CD14-positive monocyte (primary cell): ENCODE results near the gene PPEF1. TPM values are rescaled to one million over a fixed set of nuclear protein-coding genes. Genes with fewer than 3 reads are reported as not detected.

ENCODE experiments used
- DNase-seq, 3 donors: peaks; one replicate each; pipeline ENCODE4 v3.0.0-alpha.2; 2011 to 2022
- H2AFZ ChIP-seq: 2 replicates; pipeline ENCODE4 v1.6.0; 2012; ENCODE audit warnings: mild to moderate bottlenecking, low read depth, low read length, inconsistent platforms; ENCODE audit not compliant: insufficient read depth, poor library complexity, severe bottlenecking
- H3K27ac ChIP-seq, 2 donors: 1 replicate in 1 of 2; 2 replicates in 1 of 2; pipeline ENCODE4 v1.5.1; 2012 to 2013; ENCODE audit warnings: low read length in 2 of 2, control low read depth in 1 of 2, inconsistent platforms in 1 of 2, low read depth in 1 of 2, mild to moderate bottlenecking in 1 of 2
- H3K27me3 ChIP-seq, 2 donors: one replicate each; pipeline versions ENCODE4 v1.6.0 to v1.6.1; 2011 to 2013; ENCODE audit warnings: low read length in 2 of 2; ENCODE audit not compliant: control insufficient read depth in 2 of 2, insufficient read depth in 2 of 2
- H3K36me3 ChIP-seq, 2 donors: replicated peaks in 1 of 2; 1 replicate in 1 of 2; 2 replicates in 1 of 2; pipeline versions ENCODE4 v1.5.1 to v1.6.1; 2012 to 2013; ENCODE audit warnings: low read length in 2 of 2, control low read depth in 1 of 2, inconsistent platforms in 1 of 2, mild to moderate bottlenecking in 1 of 2; ENCODE audit not compliant: insufficient read depth in 2 of 2, control insufficient read depth in 1 of 2
- H3K4me1 ChIP-seq, 2 donors: 1 replicate in 1 of 2; 2 replicates in 1 of 2; pipeline versions ENCODE4 v1.5.1 to v1.6.1; 2012 to 2013; ENCODE audit warnings: low read length in 2 of 2, control low read depth in 1 of 2, inconsistent platforms in 1 of 2, mild to moderate bottlenecking in 1 of 2, moderate library complexity in 1 of 2; ENCODE audit not compliant: insufficient read depth in 2 of 2, control insufficient read depth in 1 of 2
- H3K4me2 ChIP-seq: replicated peaks from 2 replicates; pipeline ENCODE3; 2012; ENCODE audit warnings: low read length, moderate library complexity, mild to moderate bottlenecking; ENCODE audit not compliant: poor library complexity, severe bottlenecking; ENCODE audit errors: extremely low read depth
- H3K4me3 ChIP-seq, 3 experiments: fragments of 200-600 bp in 1 of 3; sonication (generic) in 1 of 3; replicated peaks in 1 of 3; 1 replicate in 2 of 3; 2 replicates in 1 of 3; pipeline ENCODE4 v1.5.1; 2011 to 2013; ENCODE audit warnings: low read length in 3 of 3, mild to moderate bottlenecking in 3 of 3, control low read depth in 2 of 3, low read depth in 2 of 3, inconsistent platforms in 1 of 3, moderate library complexity in 1 of 3
- H3K79me2 ChIP-seq: 2 replicates; pipeline ENCODE4 v1.6.0; 2012; ENCODE audit warnings: mild to moderate bottlenecking, control low read depth, inconsistent platforms, low read length, moderate library complexity; ENCODE audit not compliant: insufficient read depth
- H3K9ac ChIP-seq: 2 replicates; pipeline ENCODE4 v1.6.0; 2017; ENCODE audit warnings: low read length, mild to moderate bottlenecking; ENCODE audit not compliant: insufficient read depth, poor library complexity, severe bottlenecking
- H3K9me3 ChIP-seq, 2 donors: replicated peaks in 1 of 2; 1 replicate in 1 of 2; 2 replicates in 1 of 2; pipeline versions ENCODE4 v1.5.1 to v1.6.1; 2012 to 2013; ENCODE audit warnings: low read length in 2 of 2, control low read depth in 1 of 2; ENCODE audit not compliant: control insufficient read depth in 1 of 2, insufficient read depth in 1 of 2
- H4K20me1 ChIP-seq: 2 replicates; pipeline ENCODE4 v1.6.0; 2012; ENCODE audit warnings: mild to moderate bottlenecking, low read length, control low read depth, moderate library complexity; ENCODE audit not compliant: insufficient read depth
- H3K27ac Mint-ChIP-seq, 7 donors: one replicate each; pipeline ENCODE4 v1.8.0; 2020; ENCODE audit warnings: mild to moderate bottlenecking in 7 of 7, mixed read lengths in 7 of 7, moderate library complexity in 6 of 7, inconsistent platforms in 2 of 7
- H3K27me3 Mint-ChIP-seq, 3 donors: one replicate each; pipeline ENCODE4 v1.8.0; 2021 to 2022; ENCODE audit warnings: low read depth in 3 of 3, mild to moderate bottlenecking in 3 of 3, mixed read lengths in 3 of 3, moderate library complexity in 3 of 3, inconsistent platforms in 1 of 3
- H3K36me3 Mint-ChIP-seq, 2 donors: one replicate each; pipeline ENCODE4 v1.8.0; 2020; ENCODE audit warnings: mixed read lengths in 2 of 2, inconsistent platforms in 1 of 2, mild to moderate bottlenecking in 1 of 2
- H3K4me1 Mint-ChIP-seq: one replicate; pipeline ENCODE4 v1.8.0; 2020; ENCODE audit warnings: mild to moderate bottlenecking, mixed read lengths
- H3K4me3 Mint-ChIP-seq, 2 donors: one replicate each; pipeline ENCODE4 v1.8.0; 2020; ENCODE audit warnings: mild to moderate bottlenecking in 2 of 2, mixed read lengths in 2 of 2, moderate library complexity in 1 of 2
- H3K9me3 Mint-ChIP-seq, 7 donors: one replicate each; pipeline ENCODE4 v1.8.0; 2020 to 2022; ENCODE audit warnings: mixed read lengths in 7 of 7, mild to moderate bottlenecking in 6 of 7, moderate library complexity in 6 of 7, inconsistent platforms in 2 of 7
- CTCF ChIP-seq: fragments of 200-600 bp; IDR thresholded peaks from one replicate; pipeline ENCODE4 v1.8.0; 2022; ENCODE audit warnings: antibody characterized with exemption, mild to moderate bottlenecking
- WGBS: methylation state at CpG from one replicate; pipeline ENCODE4 v1.1.5; 2013; ENCODE audit warnings: missing lambda C conversion rate; ENCODE audit not compliant: insufficient coverage; 5-methylcytosine and 5-hydroxymethylcytosine counted together
- intact Hi-C, 2 donors: fragments of 100-400 bp; cut with micrococcal nuclease; formaldehyde crosslinking; loops; one replicate each; pipeline versions ENCODE4 v1.15.0 to v1.15.1; 2023
- polyA plus RNA-seq, 3 donors: library from polyadenylated mRNA; depleted of rRNA in 1 of 3; unstranded in 2 of 3; stranded (reverse) in 1 of 3; fragments of 300-500 nt in 2 of 3; fragments of >200 nt in 1 of 3; fragmentation: Illumina TruSeq in 2 of 3; gene quantifications; 1 replicate in 2 of 3; 2 replicates in 1 of 3; pipeline ENCODE4 v1.2.3, GENCODE V29; 2012 to 2021

PPEF1 gene
- polyA plus RNA-seq, 3 donors: 0.26 to 0.32 TPM; not detected in 1

- H3K4me1 Mint-ChIP-seq: peaks cover under 1% of the 10 kb centered on the region
- Histone ChIP-seq H2AFZ (no peak overlapping the region), H3K27me3 (peaks cover 2 to 3% of the 10 kb centered on the region in 2 donors), H3K4me2 (no peak overlapping the region), H3K9ac (no peak overlapping the region), H4K20me1 (no peaks in the 10 kb centered on the region), H3K4me1 (peaks cover 0 to under 1% of the 10 kb centered on the region in 2 donors), H3K9me3 (no peaks in the 10 kb centered on the region), H3K79me2 (no peaks in the 10 kb centered on the region), H3K36me3 (no peaks in the 10 kb centered on the region), H3K27ac (no peak overlapping the region), H3K4me3 (no peak overlapping the region)
- H3K36me3 Mint-ChIP-seq: no peaks in the 10 kb centered on the region
- intact Hi-C loops: no loop called here
- DNase-seq: no peak
- no peak overlapping the region for H3K27ac Mint-ChIP-seq
- H3K27me3 Mint-ChIP-seq: peaks cover 0 to 7% (median 4%) of the 10 kb centered on the region in 3 donors
- H3K4me3 Mint-ChIP-seq: no peak overlapping the region
- no CpG with 5 or more reads among the region's 4 CpGs for WGBS
- peaks cover 0 to 2% (median 0%) of the 10 kb centered on the region in 7 donors for H3K9me3 Mint-ChIP-seq
- no peak for TF ChIP-seq CTCF
Observed at GRCh38 chrX:18719852-18720251, 12.4 kb downstream of the PPEF1 start.

GRCh38 chrX:18721683-18722499 lies 14.4 kb downstream of the PPEF1 start:
- intact Hi-C loops: no loop called here
- Mint-ChIP-seq H3K27ac (no peak overlapping the region), H3K4me1 (peaks cover 9% of the 10 kb centered on the region), H3K4me3 (no peak overlapping the region), H3K27me3 (peaks cover 0 to 5% (median 4%) of the 10 kb centered on the region in 3 donors), H3K36me3 (no peaks in the 10 kb centered on the region), H3K9me3 (no peaks in the 10 kb centered on the region)
- Histone ChIP-seq H3K9me3 (no peaks in the 10 kb centered on the region), H3K4me3 (no peak overlapping the region), H3K36me3 (no peaks in the 10 kb centered on the region), H4K20me1 (no peaks in the 10 kb centered on the region), H3K4me1 (peaks cover 8 to 9% of the 10 kb centered on the region in 2 donors), H3K27ac (no peak overlapping the region), H3K4me2 (no peak overlapping the region), H3K79me2 (no peaks in the 10 kb centered on the region), H2AFZ (no peak overlapping the region), H3K9ac (no peak overlapping the region), H3K27me3 (peaks cover 2 to 3% of the 10 kb centered on the region in 2 donors)
- no peak for TF ChIP-seq CTCF
- DNase-seq: no peak
- WGBS: 80% methylated on average over 1 of the region's 8 CpGs
